Measurements from ENCODE around the gene BMERB1. TPM values are rescaled to one million over a fixed set of nuclear protein-coding genes. Genes with fewer than 3 reads are reported as not detected.

BMERB1 gene
- total RNA-seq, 1 donor: 57.2 TPM

DNA sequence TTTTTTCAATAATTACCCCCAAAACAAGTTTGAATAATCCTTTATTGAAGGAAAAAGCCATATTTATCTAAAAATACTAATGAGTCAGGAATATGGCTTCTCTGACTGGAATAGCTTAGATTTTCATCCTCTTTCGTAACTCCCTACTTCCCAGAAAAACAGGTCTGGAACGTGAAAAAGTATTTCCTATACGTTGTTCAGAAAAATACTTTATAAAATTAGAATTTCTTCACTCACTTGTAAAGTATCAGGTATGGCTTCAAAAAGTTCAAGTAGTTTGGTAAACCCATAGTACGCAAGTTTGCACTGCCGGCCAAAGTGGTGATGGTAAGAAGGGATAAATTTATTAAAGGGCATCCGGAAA, 174.9 kb downstream of the BMERB1 start:
- H3K36me3 ChIP-seq (ENCODE audit: insufficient read depth, low read length): peaks cover 30% of the 10 kb centered on the region
- no peak for DNase-seq (ENCODE audit: insufficient read length, low spot score, missing footprints)
- no peak overlapping the region for H3K4me2 ChIP-seq (ENCODE audit: insufficient read depth, low read length)
- H3K9me3 ChIP-seq (ENCODE audit: low read depth, low read length): no peaks in the 10 kb centered on the region
- peaks cover 44% of the 10 kb centered on the region for H3K4me1 ChIP-seq (ENCODE audit: insufficient read depth, low read length)
- H3K27ac ChIP-seq (ENCODE audit: low read depth, low read length): no peak overlapping the region
- H2AFZ ChIP-seq (ENCODE audit: low read length): no peak overlapping the region
- no peak overlapping the region for H3K4me3 ChIP-seq (ENCODE audit: insufficient read depth, low read length)
- TF ChIP-seq, protein P1, sequence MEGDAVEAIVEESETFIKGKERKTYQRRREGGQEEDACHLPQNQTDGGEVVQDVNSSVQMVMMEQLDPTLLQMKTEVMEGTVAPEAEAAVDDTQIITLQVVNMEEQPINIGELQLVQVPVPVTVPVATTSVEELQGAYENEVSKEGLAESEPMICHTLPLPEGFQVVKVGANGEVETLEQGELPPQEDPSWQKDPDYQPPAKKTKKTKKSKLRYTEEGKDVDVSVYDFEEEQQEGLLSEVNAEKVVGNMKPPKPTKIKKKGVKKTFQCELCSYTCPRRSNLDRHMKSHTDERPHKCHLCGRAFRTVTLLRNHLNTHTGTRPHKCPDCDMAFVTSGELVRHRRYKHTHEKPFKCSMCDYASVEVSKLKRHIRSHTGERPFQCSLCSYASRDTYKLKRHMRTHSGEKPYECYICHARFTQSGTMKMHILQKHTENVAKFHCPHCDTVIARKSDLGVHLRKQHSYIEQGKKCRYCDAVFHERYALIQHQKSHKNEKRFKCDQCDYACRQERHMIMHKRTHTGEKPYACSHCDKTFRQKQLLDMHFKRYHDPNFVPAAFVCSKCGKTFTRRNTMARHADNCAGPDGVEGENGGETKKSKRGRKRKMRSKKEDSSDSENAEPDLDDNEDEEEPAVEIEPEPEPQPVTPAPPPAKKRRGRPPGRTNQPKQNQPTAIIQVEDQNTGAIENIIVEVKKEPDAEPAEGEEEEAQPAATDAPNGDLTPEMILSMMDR (IDR thresholded peaks at IDR 0.05; ENCODE audit: extremely low read depth, low read depth, low read length): no peak
- peaks cover 4% of the 10 kb centered on the region for H4K20me1 ChIP-seq (ENCODE audit: insufficient read depth, low read length)
- H3K27me3 ChIP-seq (ENCODE audit: insufficient read depth, low read length): no peaks in the 10 kb centered on the region
- no peaks in the 10 kb centered on the region for H3K79me2 ChIP-seq (ENCODE audit: insufficient read depth, low read length)

DNA sequence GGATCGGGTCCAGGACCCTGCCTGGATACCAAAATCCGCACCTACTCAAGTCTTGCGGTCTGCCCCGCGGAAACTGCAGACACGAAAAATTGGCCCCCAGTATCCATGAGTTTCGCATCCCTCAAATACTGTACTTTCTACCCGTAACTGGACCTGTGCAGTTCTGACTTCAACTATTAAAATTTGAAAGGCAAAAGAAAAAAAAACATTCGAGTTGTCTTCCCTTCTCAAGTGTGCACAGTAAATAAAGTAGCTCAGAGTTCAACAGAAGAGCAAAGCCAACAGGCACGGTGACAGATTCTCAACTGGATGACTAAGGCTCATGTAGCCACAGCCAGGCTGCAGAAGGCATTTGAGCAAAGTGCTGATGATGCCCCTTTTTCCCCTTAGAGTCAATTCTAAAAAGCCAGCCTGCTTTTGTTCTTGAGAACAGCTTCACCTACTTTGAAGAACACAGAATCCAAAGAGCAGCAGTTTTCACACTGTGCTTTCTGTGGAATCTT, 176.0 kb downstream of the BMERB1 start:
- Histone ChIP-seq H3K27me3 (ENCODE audit: insufficient read depth, low read length) (no peaks in the 10 kb centered on the region), H2AFZ (ENCODE audit: low read length) (no peak overlapping the region), H3K4me2 (ENCODE audit: insufficient read depth, low read length) (no peak overlapping the region), H4K20me1 (ENCODE audit: insufficient read depth, low read length) (peaks cover 4% of the 10 kb centered on the region), H3K4me1 (ENCODE audit: insufficient read depth, low read length) (peaks cover 32% of the 10 kb centered on the region), H3K79me2 (ENCODE audit: insufficient read depth, low read length) (no peaks in the 10 kb centered on the region), H3K27ac (ENCODE audit: low read depth, low read length) (no peak overlapping the region), H3K9me3 (ENCODE audit: low read depth, low read length) (no peaks in the 10 kb centered on the region), H3K4me3 (ENCODE audit: insufficient read depth, low read length) (no peak overlapping the region), H3K36me3 (ENCODE audit: insufficient read depth, low read length) (peaks cover 35% of the 10 kb centered on the region)
- DNase-seq (ENCODE audit: insufficient read length, low spot score, missing footprints): no peak
- TF ChIP-seq, protein P1 (IDR thresholded peaks at IDR 0.05; ENCODE audit: extremely low read depth, low read depth, low read length): no peak

DNA sequence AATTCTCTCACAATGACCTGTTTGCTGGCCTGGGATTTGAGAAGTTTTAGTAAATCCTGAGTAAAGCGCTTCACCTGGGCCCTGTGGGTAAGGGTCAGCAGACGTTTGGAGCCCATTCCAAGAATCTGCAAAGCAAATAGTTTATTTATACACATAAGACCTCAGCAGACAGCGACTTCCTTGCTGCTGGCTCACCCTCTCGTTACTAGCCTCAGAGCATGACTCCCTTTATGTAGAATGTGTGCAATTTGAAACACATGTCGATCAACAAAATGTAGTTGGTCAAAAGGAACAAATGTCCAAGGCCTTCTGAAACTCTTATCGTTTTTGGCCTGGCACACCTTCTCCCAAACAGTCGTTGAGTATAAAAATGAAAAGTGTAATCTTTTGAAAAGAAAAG, 177.2 kb downstream of the BMERB1 start:
- H3K36me3 ChIP-seq (ENCODE audit: insufficient read depth, low read length): peaks cover 42% of the 10 kb centered on the region
- H3K4me1 ChIP-seq (ENCODE audit: insufficient read depth, low read length): peaks cover 32% of the 10 kb centered on the region
- H3K4me2 ChIP-seq (ENCODE audit: insufficient read depth, low read length): no peak overlapping the region
- peak overlapping the region; percentile 31 for H3K27ac ChIP-seq (ENCODE audit: low read depth, low read length)
- no peak for DNase-seq (ENCODE audit: insufficient read length, low spot score, missing footprints)
- H4K20me1 ChIP-seq (ENCODE audit: insufficient read depth, low read length): no peaks in the 10 kb centered on the region
- no peaks in the 10 kb centered on the region for H3K27me3 ChIP-seq (ENCODE audit: insufficient read depth, low read length)
- TF ChIP-seq, protein P1 (IDR thresholded peaks at IDR 0.05; ENCODE audit: extremely low read depth, low read depth, low read length): no peak
- H2AFZ ChIP-seq (ENCODE audit: low read length): no peak overlapping the region
- no peaks in the 10 kb centered on the region for H3K79me2 ChIP-seq (ENCODE audit: insufficient read depth, low read length)
- H3K4me3 ChIP-seq (ENCODE audit: insufficient read depth, low read length): no peak overlapping the region
- no peaks in the 10 kb centered on the region for H3K9me3 ChIP-seq (ENCODE audit: low read depth, low read length)

DNA sequence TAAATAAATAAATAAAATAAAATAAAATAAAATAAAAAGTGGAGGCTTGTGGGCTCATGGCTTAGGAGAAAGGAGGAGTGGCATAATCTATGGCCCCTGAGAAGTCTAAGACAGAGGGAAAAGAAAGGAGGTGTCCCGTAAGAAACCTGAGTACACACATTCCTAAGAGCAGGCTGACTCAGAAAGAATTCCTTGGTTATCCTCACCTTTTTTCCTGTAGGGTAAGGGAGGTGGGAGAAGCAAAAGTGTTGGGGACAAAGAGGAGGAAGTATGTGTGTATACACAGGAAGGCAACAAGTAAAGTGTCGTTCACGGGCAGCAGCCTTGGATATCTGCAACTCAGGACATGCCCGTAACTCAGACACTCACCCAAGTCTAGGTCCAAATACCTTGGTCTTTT, 179.3 kb downstream of the BMERB1 start:
- Histone ChIP-seq H3K79me2 (ENCODE audit: insufficient read depth, low read length) (no peaks in the 10 kb centered on the region), H3K27me3 (ENCODE audit: insufficient read depth, low read length) (no peaks in the 10 kb centered on the region), H2AFZ (ENCODE audit: low read length) (no peak overlapping the region), H3K4me2 (ENCODE audit: insufficient read depth, low read length) (no peak overlapping the region), H3K27ac (ENCODE audit: low read depth, low read length) (no peak overlapping the region), H4K20me1 (ENCODE audit: insufficient read depth, low read length) (no peaks in the 10 kb centered on the region), H3K36me3 (ENCODE audit: insufficient read depth, low read length) (peaks cover 50% of the 10 kb centered on the region), H3K4me3 (ENCODE audit: insufficient read depth, low read length) (no peak overlapping the region), H3K4me1 (ENCODE audit: insufficient read depth, low read length) (peaks cover 27% of the 10 kb centered on the region), H3K9me3 (ENCODE audit: low read depth, low read length) (no peaks in the 10 kb centered on the region)
- TF ChIP-seq, protein P1 (IDR thresholded peaks at IDR 0.05; ENCODE audit: extremely low read depth, low read depth, low read length): no peak
- no peak for DNase-seq (ENCODE audit: insufficient read length, low spot score, missing footprints)

Measured in osteoblast (primary cell).